Calu3 (cell line): ENCODE results near the gene PTCD2. TPM values are rescaled to one million over a fixed set of nuclear protein-coding genes. Genes with fewer than 3 reads are reported as not detected.

ENCODE experiments used
- BruUV-seq: library from RNA; stranded (reverse); fragments of 400-500 nt; replicated peaks from 2 replicates; lab custom pipeline; 2021; lab: Mats Ljungman, UMichigan
- CTCF ChIA-PET: fragments of 300-600 bp; sonication (Branson Sonifier 250); formaldehyde crosslinking; loops from one replicate; lab custom pipeline; 2022; ENCODE audit warnings: antibody characterized with exemption; lab: Charles Lee
- DNase-seq: peaks from one replicate; pipeline ENCODE4 v3.0.0; 2022
- H3K27ac Mint-ChIP-seq: one replicate; pipeline ENCODE4 v1.8.0; 2022; ENCODE audit warnings: mixed read lengths; ENCODE audit not compliant: unreplicated experiment
- H3K27me3 Mint-ChIP-seq: one replicate; pipeline ENCODE4 v1.8.0; 2022; ENCODE audit warnings: mixed read lengths; ENCODE audit not compliant: unreplicated experiment
- H3K36me3 Mint-ChIP-seq: one replicate; pipeline ENCODE4 v1.8.0; 2022; ENCODE audit warnings: mild to moderate bottlenecking, moderate library complexity, mixed read lengths; ENCODE audit not compliant: insufficient read depth, unreplicated experiment
- H3K4me1 Mint-ChIP-seq: one replicate; pipeline ENCODE4 v1.8.0; 2022; ENCODE audit warnings: mild to moderate bottlenecking, low read depth, mixed read lengths; ENCODE audit not compliant: unreplicated experiment
- H3K4me3 Mint-ChIP-seq: one replicate; pipeline ENCODE4 v1.8.0; 2022; ENCODE audit warnings: mild to moderate bottlenecking, low read depth, moderate library complexity, mixed read lengths; ENCODE audit not compliant: unreplicated experiment
- H3K9me3 Mint-ChIP-seq: one replicate; pipeline ENCODE4 v1.8.0; 2022; ENCODE audit warnings: low read depth, mixed read lengths; ENCODE audit not compliant: unreplicated experiment
- intact Hi-C: fragments of 100-400 bp; cut with micrococcal nuclease; formaldehyde crosslinking; loops from one replicate; pipeline ENCODE4 v1.10.0; 2022; ENCODE audit not compliant: unreplicated experiment
- total RNA-seq: library from RNA; stranded (reverse); gene quantifications from 2 replicates; pipeline ENCODE4 v1.2.3, GENCODE V29; 2022
- TF ChIP-seq, protein P1 (sequence below): fragments of 200-600 bp; IDR thresholded peaks from one replicate; pipeline ENCODE4 v1.8.0; 2022; ENCODE audit warnings: antibody characterized with exemption; ENCODE audit not compliant: unreplicated experiment

The PTCD2 gene
- total RNA-seq, 1 experiment from 2014 or later: 14.3 TPM

- CTCF ChIA-PET: no interaction called here
- H3K4me1 Mint-ChIP-seq: peaks cover 17% of the 10 kb centered on the region
- TF ChIP-seq, protein P1, sequence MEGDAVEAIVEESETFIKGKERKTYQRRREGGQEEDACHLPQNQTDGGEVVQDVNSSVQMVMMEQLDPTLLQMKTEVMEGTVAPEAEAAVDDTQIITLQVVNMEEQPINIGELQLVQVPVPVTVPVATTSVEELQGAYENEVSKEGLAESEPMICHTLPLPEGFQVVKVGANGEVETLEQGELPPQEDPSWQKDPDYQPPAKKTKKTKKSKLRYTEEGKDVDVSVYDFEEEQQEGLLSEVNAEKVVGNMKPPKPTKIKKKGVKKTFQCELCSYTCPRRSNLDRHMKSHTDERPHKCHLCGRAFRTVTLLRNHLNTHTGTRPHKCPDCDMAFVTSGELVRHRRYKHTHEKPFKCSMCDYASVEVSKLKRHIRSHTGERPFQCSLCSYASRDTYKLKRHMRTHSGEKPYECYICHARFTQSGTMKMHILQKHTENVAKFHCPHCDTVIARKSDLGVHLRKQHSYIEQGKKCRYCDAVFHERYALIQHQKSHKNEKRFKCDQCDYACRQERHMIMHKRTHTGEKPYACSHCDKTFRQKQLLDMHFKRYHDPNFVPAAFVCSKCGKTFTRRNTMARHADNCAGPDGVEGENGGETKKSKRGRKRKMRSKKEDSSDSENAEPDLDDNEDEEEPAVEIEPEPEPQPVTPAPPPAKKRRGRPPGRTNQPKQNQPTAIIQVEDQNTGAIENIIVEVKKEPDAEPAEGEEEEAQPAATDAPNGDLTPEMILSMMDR: no peak
- DNase-seq: no peak
- BruUV-seq: no TSS peak
- no peak overlapping the region for H3K4me3 Mint-ChIP-seq
- H3K27ac Mint-ChIP-seq: no peak overlapping the region
- H3K27me3 Mint-ChIP-seq: no peaks in the 10 kb centered on the region
- no peaks in the 10 kb centered on the region for H3K9me3 Mint-ChIP-seq
- intact Hi-C loops: loop anchor here (10.0 kb wide), 1 partner anchor 167 kb away; no protein-coding TSS in a partner anchor
- H3K36me3 Mint-ChIP-seq: peaks cover 6% of the 10 kb centered on the region
Observed at GRCh38 chr5:72302171-72302570, 18.0 kb upstream of the PTCD2 start.

GRCh38 chr5:72305194-72306142, 14.7 kb upstream of the PTCD2 start:
- TF ChIP-seq, protein P1: no peak
- intact Hi-C loops: loop anchor here (10.0 kb wide), 1 partner anchor 171 kb away; no protein-coding TSS in a partner anchor
- peaks cover 36% of the 10 kb centered on the region for H3K36me3 Mint-ChIP-seq
- peak overlapping the region; percentile 47 for H3K27ac Mint-ChIP-seq
- DNase-seq: no peak
- H3K4me3 Mint-ChIP-seq: no peak overlapping the region
- no TSS peak for BruUV-seq
- CTCF ChIA-PET: interaction anchor here (1.1 kb wide), 1 partner anchor 20 kb away, joined by 5 read pairs; no protein-coding TSS in a partner anchor
- H3K9me3 Mint-ChIP-seq: no peaks in the 10 kb centered on the region
- H3K27me3 Mint-ChIP-seq: no peaks in the 10 kb centered on the region
- H3K4me1 Mint-ChIP-seq: peaks cover 17% of the 10 kb centered on the region

DNA sequence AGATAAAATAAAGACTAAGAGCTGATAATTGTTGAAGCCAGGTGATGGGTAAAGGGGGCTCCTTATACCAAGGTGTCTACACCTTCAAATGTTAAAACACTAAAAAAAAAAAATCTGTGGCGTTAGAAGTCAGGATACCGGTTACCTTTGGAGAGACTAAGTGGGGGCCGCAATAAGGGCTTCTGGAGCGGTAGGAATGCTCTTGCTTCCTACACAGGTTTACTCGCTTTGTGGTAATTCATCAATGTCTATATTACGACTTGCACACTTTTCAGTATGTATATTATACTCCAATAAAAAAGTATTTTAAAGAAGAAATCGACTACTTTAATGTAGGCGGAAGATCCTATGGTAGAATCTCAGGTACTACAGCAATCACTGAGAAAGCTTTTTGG, 12.6 kb upstream of the PTCD2 start:
- intact Hi-C loops: loop anchor here (10.0 kb wide), 1 partner anchor 173 kb away; no protein-coding TSS in a partner anchor
- Mint-ChIP-seq H3K36me3 (peaks cover 42% of the 10 kb centered on the region), H3K27ac (peak overlapping the region; percentile 98), H3K9me3 (no peaks in the 10 kb centered on the region), H3K27me3 (no peaks in the 10 kb centered on the region), H3K4me3 (peak overlapping the region; percentile 79), H3K4me1 (peaks cover 16% of the 10 kb centered on the region)
- TF ChIP-seq, protein P1: no peak
- no peak for DNase-seq
- CTCF ChIA-PET: interaction anchor here (0.7 to 2.0 kb wide), 7 partner anchors 9 to 570 kb away, joined by 3 to 12 read pairs (median 6); partner anchors contain the start of genes MRPS27 and PTCD2
- no TSS peak for BruUV-seq

DNA sequence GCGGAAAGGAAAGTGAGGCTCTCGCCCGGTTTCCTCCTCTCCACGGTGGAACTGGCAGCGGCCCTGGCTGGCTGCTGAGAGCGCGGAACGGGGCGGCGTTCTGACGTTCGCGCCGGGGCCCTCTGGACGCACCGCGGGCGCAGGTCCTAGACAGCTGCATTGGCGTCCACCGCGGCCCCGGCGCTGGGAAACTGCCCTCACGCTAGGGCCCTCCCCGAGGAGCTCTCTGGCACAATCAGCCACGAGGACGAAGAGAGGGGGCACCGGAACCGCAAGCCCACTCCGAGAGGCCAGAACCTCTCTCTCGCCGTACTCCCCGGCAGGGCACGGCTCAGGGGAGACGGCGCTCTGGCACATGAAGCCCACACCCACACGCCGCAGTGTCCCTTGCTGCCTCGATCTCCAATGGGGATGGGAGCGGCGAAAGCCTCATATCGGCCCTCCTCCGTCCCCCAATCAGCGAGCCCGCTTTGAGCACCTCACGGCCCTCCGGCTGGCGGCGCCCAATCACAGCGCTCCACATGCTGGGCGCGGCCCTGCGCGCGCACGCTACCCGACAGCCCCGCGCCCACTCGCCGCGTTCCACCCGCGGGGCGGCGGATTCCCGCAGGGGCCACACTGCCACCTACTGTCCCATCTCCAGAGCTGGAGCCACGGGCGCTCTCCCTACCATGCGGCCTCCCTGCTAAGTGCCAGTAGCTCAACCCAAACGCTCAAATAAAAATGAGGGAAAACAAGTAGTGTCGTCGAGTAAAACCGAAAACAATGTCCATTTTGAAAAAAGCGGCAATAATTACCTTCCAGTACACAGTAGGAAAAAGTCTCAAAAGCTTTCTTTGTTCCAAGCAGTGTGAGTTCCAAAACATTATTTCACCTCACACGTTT, 12.0 kb upstream of the PTCD2 start:
- DNase-seq: peak; percentile 96
- peak overlapping the region; percentile 79 for H3K4me3 Mint-ChIP-seq
- no peaks in the 10 kb centered on the region for H3K27me3 Mint-ChIP-seq
- peak overlapping the region; percentile 98 for H3K27ac Mint-ChIP-seq
- peaks cover 48% of the 10 kb centered on the region for H3K36me3 Mint-ChIP-seq
- BruUV-seq: TSS peak; percentile 65
- H3K4me1 Mint-ChIP-seq: peaks cover 16% of the 10 kb centered on the region
- intact Hi-C loops: loop anchor here (10.0 kb wide), 1 partner anchor 173 kb away; no protein-coding TSS in a partner anchor
- H3K9me3 Mint-ChIP-seq: no peaks in the 10 kb centered on the region
- CTCF ChIA-PET: interaction anchor here (0.6 to 2.0 kb wide), 13 partner anchors 9 to 570 kb away, joined by 3 to 12 read pairs (median 4); partner anchors contain the start of genes MRPS27 and PTCD2
- TF ChIP-seq, protein P1: peak; percentile 77
